GM18520 (cell line): Measurements from ENCODE around the gene RAB13.
A peak's percentile ranks its signal among the peaks of the same experiment; 100 is the strongest.

Experiments used
- ATAC-seq: cut with Tn5 transposase; IDR thresholded peaks from one replicate; pipeline ENCODE4 v1.9.1; 2021; ENCODE audit not compliant: unreplicated experiment

The RAB13 gene

GRCh38 chr1:153978274-153978909, 7.7 kb downstream of the RAB13 start:
- no peak for ATAC-seq

- ATAC-seq: peak; percentile 59
Measured at GRCh38 chr1:153977250-153978240, 8.6 kb downstream of the RAB13 start, which contains the start of gene JTB. JTB (minus strand) TSS chr1:153977674; CDS start chr1:153977252, 422 bp downstream.

- ATAC-seq: no peak
Measured at GRCh38 chr1:153976819-153977249, 9.3 kb downstream of the RAB13 start.

GRCh38 chr1:153973525-153973924, 12.6 kb downstream of the RAB13 start:
- no peak for ATAC-seq

GRCh38 chr1:153973071-153973470, 13.1 kb downstream of the RAB13 start:
- ATAC-seq: no peak

- no peak for ATAC-seq
Measured at GRCh38 chr1:153970346-153970745, 15.8 kb downstream of the RAB13 start.

- ATAC-seq: no peak
Measured at GRCh38 chr1:153968972-153969371, 17.2 kb downstream of the RAB13 start.

GRCh38 chr1:153968408-153968807, 17.7 kb downstream of the RAB13 start:
- ATAC-seq: no peak

GRCh38 chr1:153968000-153968363, 18.2 kb downstream of the RAB13 start:
- ATAC-seq: no peak

GRCh38 chr1:153967107-153967999, 18.8 kb downstream of the RAB13 start, which contains the start of gene CREB3L4:
CREB3L4 (plus strand) TSS chr1:153967902; CDS start chr1:153968526, 624 bp downstream.
- peak; percentile 69 for ATAC-seq

GRCh38 chr1:153963850-153964331, 22.2 kb downstream of the RAB13 start:
- ATAC-seq: peak; percentile 1

GRCh38 chr1:153963030-153963849, 22.9 kb downstream of the RAB13 start, which contains the start of gene SLC39A1:
SLC39A1 (minus strand) TSS chr1:153963537; CDS start chr1:153962715, 822 bp downstream.
- peak; percentile 43 for ATAC-seq

- ATAC-seq: no peak
Measured at GRCh38 chr1:153962088-153963029, 23.8 kb downstream of the RAB13 start.

- no peak for ATAC-seq
Measured at GRCh38 chr1:153961421-153961820, 24.7 kb downstream of the RAB13 start.

- no peak for ATAC-seq
Measured at GRCh38 chr1:153960206-153960605, 25.9 kb downstream of the RAB13 start.

- no peak for ATAC-seq
Measured at GRCh38 chr1:153959454-153959853, 26.7 kb downstream of the RAB13 start.

GRCh38 chr1:153958961-153959260, 27.2 kb downstream of the RAB13 start:
- ATAC-seq: no peak

- peak; percentile 68 for ATAC-seq
Measured at GRCh38 chr1:153958111-153958960, 27.8 kb downstream of the RAB13 start, which contains the start of gene CRTC2. CRTC2 (minus strand) TSS chr1:153958612; CDS start chr1:153958497, 115 bp downstream.
